ENCODE data around the gene CACNA2D2. TPM values are rescaled to one million over a fixed set of nuclear protein-coding genes. Genes with fewer than 3 reads are reported as not detected.

CACNA2D2 gene
- total RNA-seq, 3 donors from 2014 or later, result 0.35 to 0.90 (median 0.58) TPM

DNA sequence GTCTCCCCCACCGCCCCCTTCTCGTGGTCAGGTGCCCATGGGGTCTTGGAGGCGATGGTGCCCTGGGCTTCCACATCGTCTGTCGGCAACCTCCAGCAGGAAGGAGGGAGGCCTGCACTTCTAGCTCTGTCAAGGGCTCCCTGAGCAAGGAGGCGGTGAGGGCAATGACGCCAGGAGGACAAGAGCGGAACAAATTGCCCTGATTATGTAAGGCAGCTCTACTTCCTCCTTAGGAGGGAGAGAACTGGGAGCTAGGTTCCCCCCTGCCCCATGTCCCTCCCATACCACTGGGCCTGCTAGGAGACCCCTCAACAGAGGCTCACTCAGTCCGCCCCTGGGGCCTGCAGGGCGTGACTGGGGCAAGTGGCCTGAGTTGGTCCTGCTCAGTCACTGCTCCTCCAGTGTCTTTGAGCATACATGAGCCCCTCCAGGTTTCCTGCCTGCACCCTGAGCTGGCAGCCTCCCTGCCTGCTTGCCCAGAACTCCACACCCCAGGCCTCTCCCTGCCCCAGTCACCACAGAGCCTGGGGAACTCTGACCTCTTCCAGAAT lies 56.1 kb downstream of the CACNA2D2 start:
- DNase-seq (no peak), ATAC-seq (no peak)
- H3K4me3 Mint-ChIP-seq, result no peak overlapping the region
- H3K4me1 Mint-ChIP-seq (ENCODE audit: low read depth), result peaks cover 14% of the 10 kb centered on the region
- H3K9me3 Mint-ChIP-seq, result no peaks in the 10 kb centered on the region
- no peaks in the 10 kb centered on the region for H3K36me3 Mint-ChIP-seq (ENCODE audit: insufficient read depth)
- H3K27me3 Mint-ChIP-seq (ENCODE audit: low read depth), result no peaks in the 10 kb centered on the region

DNA sequence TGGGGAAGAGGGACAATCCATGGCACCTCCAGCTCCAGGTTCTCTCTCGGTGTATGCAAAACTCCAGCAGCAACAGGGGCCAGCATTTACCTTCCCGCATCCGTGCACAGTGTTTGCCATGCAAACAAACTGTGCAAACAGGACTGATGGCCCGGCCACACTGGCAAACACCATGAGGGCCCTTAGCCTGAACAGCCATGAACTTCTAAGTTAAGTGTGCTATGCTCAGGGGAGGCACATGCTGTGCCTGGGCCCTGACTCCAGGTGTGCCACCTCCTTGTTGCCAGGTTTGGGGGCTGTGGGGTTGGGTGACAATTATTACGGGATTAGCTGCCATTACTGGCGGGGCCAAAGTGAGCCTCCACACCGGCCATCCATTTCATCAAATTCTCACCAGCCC lies 57.5 kb downstream of the CACNA2D2 start:
- H3K27me3 Mint-ChIP-seq (ENCODE audit: low read depth), result no peaks in the 10 kb centered on the region
- no peak overlapping the region for H3K4me3 Mint-ChIP-seq
- no peaks in the 10 kb centered on the region for H3K9me3 Mint-ChIP-seq
- H3K36me3 Mint-ChIP-seq (ENCODE audit: insufficient read depth), result no peaks in the 10 kb centered on the region
- peaks cover 11% of the 10 kb centered on the region for H3K4me1 Mint-ChIP-seq (ENCODE audit: low read depth)
- DNase-seq (no peak), ATAC-seq (no peak)

DNA sequence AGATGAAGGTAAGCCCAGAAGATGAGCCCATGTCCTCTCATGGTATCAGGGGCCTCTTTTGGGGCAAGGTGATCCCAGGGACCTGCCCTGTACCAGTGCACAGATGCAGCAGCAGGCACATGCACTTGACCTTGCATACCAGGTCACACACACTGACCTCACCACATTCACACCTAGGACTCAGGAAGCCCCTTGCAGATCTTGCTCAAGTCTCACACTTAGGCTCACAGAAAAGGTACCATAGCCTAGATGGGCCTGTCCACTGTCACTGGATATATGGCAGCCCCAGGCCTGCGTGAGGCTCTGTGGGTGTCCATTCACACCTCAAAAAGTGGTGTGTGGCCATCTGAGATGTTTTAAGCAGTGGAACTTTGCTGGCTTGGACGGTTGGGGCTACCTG lies 58.7 kb downstream of the CACNA2D2 start:
- DNase-seq (no peak), ATAC-seq (no peak)
- no peaks in the 10 kb centered on the region for H3K9me3 Mint-ChIP-seq
- no peaks in the 10 kb centered on the region for H3K27me3 Mint-ChIP-seq (ENCODE audit: low read depth)
- no peak overlapping the region for H3K4me3 Mint-ChIP-seq
- peaks cover 4% of the 10 kb centered on the region for H3K4me1 Mint-ChIP-seq (ENCODE audit: low read depth)
- no peaks in the 10 kb centered on the region for H3K36me3 Mint-ChIP-seq (ENCODE audit: insufficient read depth)

DNA sequence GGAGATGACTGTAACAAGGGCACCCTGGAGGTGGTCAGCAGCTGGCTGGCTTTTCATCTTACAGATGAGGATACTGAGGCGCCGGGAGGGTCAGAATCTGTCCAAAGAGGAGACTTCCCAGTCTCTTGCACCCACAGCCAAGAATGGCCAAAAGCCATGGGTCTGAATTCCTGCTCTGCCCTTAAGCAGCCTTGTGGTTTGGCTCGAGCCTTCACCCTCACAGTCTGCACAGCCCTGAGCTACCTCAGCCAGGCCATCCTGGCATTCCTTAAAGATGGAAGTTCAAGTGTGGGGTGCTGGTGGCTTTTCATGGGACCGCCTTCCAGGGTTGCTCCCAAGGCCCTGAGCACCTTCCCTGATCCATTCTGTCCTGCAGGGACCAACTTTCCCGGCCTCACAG lies 59.2 kb downstream of the CACNA2D2 start:
- H3K27me3 Mint-ChIP-seq (ENCODE audit: low read depth), result no peaks in the 10 kb centered on the region
- DNase-seq (no peak), ATAC-seq (no peak)
- no peaks in the 10 kb centered on the region for H3K9me3 Mint-ChIP-seq
- H3K4me3 Mint-ChIP-seq, result no peak overlapping the region
- no peaks in the 10 kb centered on the region for H3K4me1 Mint-ChIP-seq (ENCODE audit: low read depth)
- no peaks in the 10 kb centered on the region for H3K36me3 Mint-ChIP-seq (ENCODE audit: insufficient read depth)

DNA sequence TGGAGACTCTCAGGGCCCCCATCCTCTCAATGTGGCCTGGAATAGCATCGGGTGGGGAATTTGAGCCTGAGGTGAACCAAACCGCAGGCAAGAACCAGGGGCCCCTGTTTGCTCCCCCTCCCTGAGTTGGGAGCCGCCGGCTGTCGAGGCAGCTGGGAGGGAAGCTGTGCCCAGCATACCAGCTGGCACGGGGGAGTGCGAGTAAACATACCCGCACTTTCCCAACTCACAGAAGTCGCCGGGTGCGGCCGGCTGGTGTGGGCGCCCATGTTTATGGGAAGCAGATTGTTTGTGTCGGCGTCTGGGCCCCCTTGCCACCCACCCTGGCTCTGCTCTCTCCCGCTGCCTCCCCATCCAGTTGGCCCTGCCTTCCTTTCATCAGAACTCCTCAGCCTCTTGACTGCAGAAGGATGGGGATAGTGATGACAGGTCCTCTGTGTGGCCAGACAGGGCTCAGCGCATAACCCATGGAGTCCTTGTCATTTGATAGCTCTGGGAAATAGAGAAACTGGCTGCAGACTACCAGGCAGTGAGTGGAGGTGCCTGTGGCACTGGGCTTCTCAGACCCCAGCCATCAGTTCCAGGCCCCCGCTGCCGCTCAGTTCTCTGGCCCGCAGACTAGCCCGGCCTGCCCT lies 60.4 kb downstream of the CACNA2D2 start:
- H3K9me3 Mint-ChIP-seq, result no peaks in the 10 kb centered on the region
- no peaks in the 10 kb centered on the region for H3K27me3 Mint-ChIP-seq (ENCODE audit: low read depth)
- no peak for DNase-seq
- no peak for ATAC-seq
- no peaks in the 10 kb centered on the region for H3K4me1 Mint-ChIP-seq (ENCODE audit: low read depth)
- H3K4me3 Mint-ChIP-seq, result no peak overlapping the region
- H3K36me3 Mint-ChIP-seq (ENCODE audit: insufficient read depth), result no peaks in the 10 kb centered on the region

DNA sequence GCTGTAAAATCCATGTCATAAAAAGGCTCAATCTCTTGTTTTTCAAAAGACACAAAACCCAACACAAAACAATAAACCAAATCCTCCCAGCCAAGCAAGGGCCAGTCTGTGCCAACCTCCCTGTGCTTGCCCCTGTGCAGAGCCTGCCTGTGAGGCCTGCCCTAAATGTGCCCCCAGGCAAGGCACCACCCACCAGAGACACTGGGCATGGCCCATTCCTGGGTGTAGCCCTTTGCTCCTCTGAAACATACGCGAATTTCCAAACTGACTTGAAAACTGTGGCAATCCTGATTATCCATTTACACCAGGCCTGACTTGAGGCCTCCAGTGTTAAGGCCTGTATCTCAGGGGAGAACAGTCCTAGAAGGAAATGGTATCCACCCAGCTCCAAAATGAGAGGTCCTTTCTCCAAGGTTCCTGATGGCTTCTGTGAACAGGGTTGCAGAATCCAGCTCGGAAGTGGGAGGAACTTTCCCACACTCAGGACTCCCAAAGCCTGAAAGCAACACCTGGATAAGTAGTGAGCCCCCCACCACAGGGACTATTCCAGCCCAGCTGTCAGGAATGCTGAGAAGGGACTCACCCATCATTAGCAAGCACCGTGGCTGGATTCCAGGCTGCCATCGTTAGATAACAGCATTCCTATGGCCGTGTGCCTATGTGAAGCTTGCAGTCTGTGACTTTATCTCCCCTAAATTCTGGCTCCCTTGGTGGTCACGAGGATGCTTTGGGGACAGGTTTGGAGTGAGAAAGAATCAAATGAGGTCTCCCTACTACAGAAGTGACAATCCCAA lies 61.8 kb downstream of the CACNA2D2 start:
- DNase-seq (no peak), ATAC-seq (no peak)
- H3K9me3 Mint-ChIP-seq, result no peaks in the 10 kb centered on the region
- no peaks in the 10 kb centered on the region for H3K27me3 Mint-ChIP-seq (ENCODE audit: low read depth)
- no peak overlapping the region for H3K4me3 Mint-ChIP-seq
- no peaks in the 10 kb centered on the region for H3K4me1 Mint-ChIP-seq (ENCODE audit: low read depth)
- no peaks in the 10 kb centered on the region for H3K36me3 Mint-ChIP-seq (ENCODE audit: insufficient read depth)

DNA sequence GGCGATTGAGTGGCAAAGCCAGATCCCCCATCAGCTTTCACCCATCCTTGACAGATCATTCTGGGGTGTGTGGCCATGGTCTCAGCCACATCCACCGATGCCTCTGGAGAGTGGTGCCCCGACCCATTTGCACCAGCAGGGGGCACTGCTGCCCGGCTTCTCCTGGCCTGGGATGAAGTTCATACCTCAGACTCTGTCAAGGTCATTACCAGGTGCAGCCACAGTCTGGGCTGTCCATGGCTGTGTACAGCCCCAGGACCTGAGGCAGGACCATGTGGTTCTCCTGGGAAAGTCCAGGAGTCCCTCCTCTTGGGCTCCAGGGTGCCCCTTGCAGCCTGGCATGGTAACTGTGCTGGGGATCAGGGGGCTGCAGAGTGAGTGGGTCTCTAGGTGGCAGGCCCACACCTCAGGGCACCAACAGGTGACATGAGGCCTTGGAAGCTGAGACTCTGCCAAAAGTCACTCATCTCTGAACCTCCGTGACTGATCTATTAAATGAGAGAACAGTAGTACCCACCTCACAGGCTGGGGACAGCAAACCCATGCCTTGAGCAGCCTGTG lies 67.2 kb downstream of the CACNA2D2 start:
- peak; percentile 71 for DNase-seq
- Mint-ChIP-seq H3K36me3 (ENCODE audit: insufficient read depth) (no peaks in the 10 kb centered on the region), H3K4me1 (ENCODE audit: low read depth) (peaks cover 7% of the 10 kb centered on the region), H3K9me3 (no peaks in the 10 kb centered on the region), H3K4me3 (no peak overlapping the region), H3K27me3 (ENCODE audit: low read depth) (no peaks in the 10 kb centered on the region)
- peak; percentile 90 to 92 for ATAC-seq

DNA sequence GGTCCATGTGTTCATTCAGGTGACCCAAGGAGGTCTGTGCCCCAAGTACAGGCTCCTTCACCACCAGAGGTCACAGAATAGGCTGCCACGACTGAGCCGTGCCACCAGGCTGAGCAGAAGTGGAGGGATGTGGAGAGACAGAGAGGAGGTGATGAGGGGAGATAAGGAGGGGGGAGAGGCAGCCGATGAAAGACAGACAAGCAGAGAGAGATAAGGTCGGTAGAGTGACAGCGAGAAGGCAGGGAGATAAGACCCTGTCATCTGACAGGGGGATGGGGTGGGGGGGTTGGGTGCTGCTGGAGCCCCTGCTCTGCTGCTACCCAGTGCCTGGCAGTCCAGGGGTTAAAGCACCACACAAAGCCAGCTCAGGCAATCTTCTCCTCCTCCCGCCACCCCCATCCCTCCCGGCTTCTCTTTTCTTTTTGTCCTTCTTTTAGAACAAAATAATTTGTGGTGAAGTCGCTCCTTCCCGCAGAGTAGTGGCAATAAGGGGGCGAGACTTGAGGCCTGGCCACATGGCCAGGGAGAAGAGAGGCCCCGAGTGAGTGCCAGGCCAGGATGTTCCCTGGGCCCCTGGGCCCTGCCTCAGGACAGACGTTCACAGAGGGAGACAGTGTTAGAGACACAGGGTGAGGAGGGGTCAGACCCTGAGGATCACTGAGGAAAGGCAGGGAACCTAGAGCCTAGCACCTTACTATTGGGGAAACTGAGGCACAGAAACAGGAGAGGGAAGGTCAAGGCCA lies 67.9 kb downstream of the CACNA2D2 start:
- Mint-ChIP-seq H3K4me1 (ENCODE audit: low read depth) (peaks cover 9% of the 10 kb centered on the region), H3K27me3 (ENCODE audit: low read depth) (no peaks in the 10 kb centered on the region), H3K36me3 (ENCODE audit: insufficient read depth) (no peaks in the 10 kb centered on the region), H3K9me3 (no peaks in the 10 kb centered on the region), H3K4me3 (no peak overlapping the region)
- DNase-seq (no peak), ATAC-seq (peak; percentile 12 to 34)

DNA sequence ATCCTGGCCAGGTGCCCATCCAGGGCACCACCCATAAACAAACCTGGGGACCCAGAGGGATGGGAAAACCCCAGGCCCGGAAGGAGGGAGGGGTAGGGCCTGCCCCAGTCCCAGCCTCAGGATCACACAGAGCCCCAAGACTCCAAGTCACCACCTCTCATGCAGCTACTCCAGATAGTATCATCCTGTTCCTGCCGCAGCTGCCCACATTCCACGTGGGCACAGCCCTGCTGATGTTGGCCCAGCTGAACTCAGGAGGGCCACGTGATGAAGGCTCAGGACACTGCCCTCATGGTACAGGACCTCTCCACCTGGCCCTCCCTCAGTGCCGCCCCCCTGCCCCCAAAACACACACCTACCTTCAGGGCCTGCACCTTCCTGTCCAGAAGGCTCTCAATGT lies 69.5 kb downstream of the CACNA2D2 start:
- ATAC-seq (no peak), DNase-seq (no peak)
- Mint-ChIP-seq H3K9me3 (no peaks in the 10 kb centered on the region), H3K27me3 (ENCODE audit: low read depth) (no peaks in the 10 kb centered on the region), H3K4me1 (ENCODE audit: low read depth) (peaks cover 9% of the 10 kb centered on the region), H3K4me3 (no peak overlapping the region), H3K36me3 (ENCODE audit: insufficient read depth) (no peaks in the 10 kb centered on the region)

DNA sequence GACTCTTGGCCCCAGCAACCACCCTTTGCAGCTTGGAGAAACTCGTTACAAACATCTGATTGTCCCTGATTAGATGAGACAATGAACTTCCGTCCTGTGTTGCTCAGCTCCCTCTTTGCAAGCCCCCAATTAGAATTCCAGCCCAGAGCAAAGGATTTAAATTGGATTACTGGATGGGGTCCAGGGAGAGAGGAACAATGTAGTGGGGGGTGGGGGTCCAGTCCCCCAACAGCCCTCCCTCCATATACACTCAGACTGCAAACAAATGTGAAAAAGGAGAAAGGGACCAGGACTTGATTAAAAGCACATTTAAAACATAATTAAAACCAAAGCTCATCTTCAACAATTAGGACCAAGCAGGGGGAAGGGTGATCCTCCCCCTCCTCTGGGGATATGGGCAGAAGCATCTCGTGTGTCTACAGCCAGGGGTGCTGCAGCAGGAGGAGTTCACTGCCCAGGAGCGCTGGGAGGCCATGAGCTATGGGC lies 72.4 kb downstream of the CACNA2D2 start:
- ATAC-seq (no peak), DNase-seq (no peak)
- H3K4me3 Mint-ChIP-seq, result no peak overlapping the region
- H3K4me1 Mint-ChIP-seq (ENCODE audit: low read depth), result peaks cover 11% of the 10 kb centered on the region
- no peaks in the 10 kb centered on the region for H3K36me3 Mint-ChIP-seq (ENCODE audit: insufficient read depth)
- no peaks in the 10 kb centered on the region for H3K27me3 Mint-ChIP-seq (ENCODE audit: low read depth)
- H3K9me3 Mint-ChIP-seq, result no peaks in the 10 kb centered on the region

DNA sequence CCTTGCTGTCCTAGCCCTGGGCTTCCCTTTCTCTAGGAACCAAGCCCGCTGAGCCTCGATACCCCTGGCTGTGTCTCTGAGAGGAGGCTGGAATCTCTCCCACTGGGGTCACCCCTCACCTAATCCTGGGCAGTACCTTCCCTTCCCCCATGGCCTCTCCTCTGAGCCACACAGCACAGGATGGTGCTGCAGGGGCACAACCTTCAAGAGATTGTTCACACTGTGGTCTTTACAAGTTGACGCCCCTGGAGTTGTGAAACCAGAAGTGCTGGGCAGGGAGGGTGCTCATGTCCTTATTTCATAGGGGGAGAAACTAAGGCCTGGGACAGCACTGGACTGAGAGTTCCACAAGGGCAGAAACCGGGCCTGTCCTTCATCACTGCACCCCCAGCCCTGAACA lies 73.2 kb downstream of the CACNA2D2 start:
- no peak for DNase-seq
- ATAC-seq, result no peak

DNA sequence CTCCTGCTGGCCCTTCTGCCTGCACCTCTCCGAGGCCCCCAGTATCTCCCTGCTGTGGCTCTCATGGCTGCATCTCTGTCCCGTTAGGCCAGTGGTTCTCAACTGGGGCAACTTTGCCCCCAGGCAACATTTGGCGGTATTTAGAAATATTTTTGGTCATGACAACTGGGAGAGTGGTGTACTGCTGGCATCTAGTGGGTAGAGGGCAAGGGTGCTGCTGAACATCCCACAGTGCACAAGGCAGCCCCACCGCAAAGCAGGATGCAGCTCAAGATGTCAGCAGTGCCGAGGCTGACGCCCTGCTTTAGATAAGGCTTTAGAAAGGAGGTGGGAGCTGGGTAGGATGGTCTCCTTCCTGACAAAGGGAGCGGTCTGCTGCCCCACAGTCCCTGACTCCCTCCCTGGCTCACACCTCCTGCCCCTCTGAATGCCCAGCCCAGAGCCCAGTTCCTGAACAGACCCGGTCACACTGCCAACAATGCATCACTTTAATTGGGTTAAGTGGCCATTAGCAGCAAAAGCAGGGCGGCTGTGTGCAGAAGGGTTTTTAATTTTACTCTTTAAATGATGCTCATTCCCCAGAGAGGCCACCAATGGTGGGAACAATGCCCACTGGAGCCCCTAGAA lies 75.3 kb downstream of the CACNA2D2 start:
- no peak for DNase-seq
- Mint-ChIP-seq H3K9me3 (no peaks in the 10 kb centered on the region), H3K27me3 (ENCODE audit: low read depth) (no peaks in the 10 kb centered on the region), H3K4me3 (no peak overlapping the region), H3K36me3 (ENCODE audit: insufficient read depth) (no peaks in the 10 kb centered on the region), H3K4me1 (ENCODE audit: low read depth) (peaks cover 4% of the 10 kb centered on the region)
- no peak for ATAC-seq

More for the DNA sequence above, 73.2 kb downstream of the CACNA2D2 start:
- peaks cover 6% of the 10 kb centered on the region for H3K4me1 Mint-ChIP-seq (ENCODE audit: low read depth)
- H3K27me3 Mint-ChIP-seq (ENCODE audit: low read depth), result no peaks in the 10 kb centered on the region
- H3K36me3 Mint-ChIP-seq (ENCODE audit: insufficient read depth), result no peaks in the 10 kb centered on the region
- no peak overlapping the region for H3K4me3 Mint-ChIP-seq
- H3K9me3 Mint-ChIP-seq, result no peaks in the 10 kb centered on the region

DNA sequence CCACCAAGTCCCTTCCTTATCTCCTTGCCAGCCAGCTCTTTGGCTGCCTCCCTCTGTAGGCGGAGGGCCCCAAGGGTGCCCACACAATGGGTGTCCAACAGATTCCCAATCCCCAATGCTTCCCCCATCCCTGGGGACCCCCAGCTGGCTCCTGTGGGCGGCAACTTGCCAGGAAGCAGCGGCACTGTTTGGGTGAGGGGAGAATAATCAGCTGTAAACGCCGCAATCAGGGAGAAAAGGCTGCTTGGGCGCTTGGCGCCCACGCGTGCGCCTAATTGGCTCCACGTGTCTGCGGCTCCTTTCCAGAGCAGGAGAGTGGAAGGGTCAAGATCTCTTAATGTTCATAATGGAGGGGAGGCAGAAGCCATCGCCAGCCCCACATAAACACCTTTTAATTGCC lies 76.2 kb downstream of the CACNA2D2 start:
- peaks cover 4% of the 10 kb centered on the region for H3K4me1 Mint-ChIP-seq (ENCODE audit: low read depth)
- ATAC-seq (no peak), DNase-seq (no peak)
- no peak overlapping the region for H3K4me3 Mint-ChIP-seq
- H3K27me3 Mint-ChIP-seq (ENCODE audit: low read depth), result no peaks in the 10 kb centered on the region
- H3K36me3 Mint-ChIP-seq (ENCODE audit: insufficient read depth), result no peaks in the 10 kb centered on the region
- no peaks in the 10 kb centered on the region for H3K9me3 Mint-ChIP-seq

DNA sequence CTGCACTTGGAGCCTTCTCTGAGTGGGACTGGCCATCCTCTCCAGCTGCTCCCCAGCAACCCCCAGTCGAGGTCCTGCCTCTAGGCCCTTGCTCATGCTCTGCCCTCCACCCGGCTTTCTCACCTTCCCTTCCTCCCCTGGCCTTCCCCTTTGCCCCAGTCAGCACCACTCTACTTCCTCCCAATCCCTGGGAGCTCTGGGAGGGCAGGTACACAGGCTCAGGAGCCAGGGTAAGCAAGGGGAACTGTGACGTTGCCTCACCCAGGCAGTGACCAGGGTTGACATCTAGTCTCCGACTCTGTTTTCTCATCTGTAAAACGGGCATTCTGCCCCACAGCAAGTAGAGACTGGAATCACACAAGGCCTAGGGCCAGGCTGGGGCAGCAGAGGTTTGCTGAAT lies 77.5 kb downstream of the CACNA2D2 start:
- Mint-ChIP-seq H3K9me3 (no peaks in the 10 kb centered on the region), H3K4me1 (ENCODE audit: low read depth) (peaks cover 3% of the 10 kb centered on the region), H3K27me3 (ENCODE audit: low read depth) (no peaks in the 10 kb centered on the region), H3K36me3 (ENCODE audit: insufficient read depth) (no peaks in the 10 kb centered on the region), H3K4me3 (no peak overlapping the region)
- ATAC-seq, result no peak
- DNase-seq, result no peak

All from activated T-cell treated with anti-CD3 and anti-CD28 coated beads, Interleukin-2, amount 50 U/mL, for 4 hours (primary cell).